DOHH2 (cell line): ENCODE data around the gene RYR2.

ENCODE experiments used
- CTCF ChIP-seq: fragments of 200-600 bp; sonication (generic); IDR thresholded peaks from one replicate; pipeline ENCODE4 v1.5.1; 2014; ENCODE audit warnings: antibody characterized with exemption, mild to moderate bottlenecking, low read depth, low read length; ENCODE audit not compliant: poor library complexity, severe bottlenecking
- EZH2phosphoT487 ChIP-seq: fragments of 200-600 bp; sonication (generic); IDR thresholded peaks from 2 replicates; pipeline ENCODE4 v1.6.1; 2017; ENCODE audit warnings: borderline replicate concordance, mild to moderate bottlenecking, antibody characterized with exemption, low read length, moderate library complexity, mixed read lengths

DNA sequence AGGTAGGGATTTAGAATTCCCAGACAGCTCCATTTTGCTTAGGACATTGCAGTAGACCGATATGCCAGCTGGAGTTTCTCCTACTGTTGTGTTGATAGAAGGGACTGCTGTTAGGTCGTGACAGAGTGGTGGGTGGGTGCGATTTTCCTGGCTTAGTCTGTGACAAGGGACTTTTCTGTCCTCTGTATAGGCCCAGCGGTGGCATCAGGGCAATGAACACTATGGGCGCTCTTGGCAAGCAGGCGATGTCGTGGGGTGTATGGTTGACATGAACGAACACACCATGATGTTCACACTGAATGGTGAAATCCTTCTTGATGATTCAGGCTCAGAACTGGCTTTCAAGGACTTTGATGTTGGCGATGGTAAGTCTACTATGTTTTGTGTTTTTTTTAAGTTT, 527.0 kb downstream of the RYR2 start:
- TF ChIP-seq CTCF (no peak), EZH2phosphoT487 (no peak)
